ENCODE results near the gene CLDN25. TPM values are rescaled to one million over a fixed set of nuclear protein-coding genes. Genes with fewer than 3 reads are reported as not detected.

CLDN25 gene
- not detected for total RNA-seq

DNA sequence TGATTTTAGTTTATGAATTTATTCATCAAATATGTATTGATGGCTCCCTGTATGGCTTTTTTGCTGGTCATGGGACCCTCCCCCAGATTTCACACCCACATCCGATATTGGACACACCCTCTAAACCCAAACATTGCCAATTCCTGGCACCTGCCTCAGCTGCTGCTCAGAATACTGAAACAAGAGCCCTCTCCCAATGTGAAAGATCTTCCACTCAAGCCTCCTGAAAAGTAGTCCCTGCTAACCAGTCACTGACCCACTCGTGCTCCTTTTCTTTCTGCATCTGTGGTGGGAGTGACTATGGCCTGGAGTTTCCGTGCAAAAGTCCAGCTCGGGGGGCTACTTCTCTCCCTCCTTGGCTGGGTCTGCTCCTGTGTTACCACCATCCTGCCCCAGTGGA, at the start of gene CLDN25:
TSS of gene CLDN25 (plus strand) at position 301 of the 400 bp plus-strand sequence. CDS start at position 301, 0 bp downstream.
- no peak within 1 kb of the TSS for H3K4me3 ChIP-seq (ENCODE audit: low read depth, poor library complexity, severe bottlenecking)
- TF ChIP-seq POLR2A (IDR thresholded peaks at IDR 0.05): no peak
- TF ChIP-seq, protein P1, sequence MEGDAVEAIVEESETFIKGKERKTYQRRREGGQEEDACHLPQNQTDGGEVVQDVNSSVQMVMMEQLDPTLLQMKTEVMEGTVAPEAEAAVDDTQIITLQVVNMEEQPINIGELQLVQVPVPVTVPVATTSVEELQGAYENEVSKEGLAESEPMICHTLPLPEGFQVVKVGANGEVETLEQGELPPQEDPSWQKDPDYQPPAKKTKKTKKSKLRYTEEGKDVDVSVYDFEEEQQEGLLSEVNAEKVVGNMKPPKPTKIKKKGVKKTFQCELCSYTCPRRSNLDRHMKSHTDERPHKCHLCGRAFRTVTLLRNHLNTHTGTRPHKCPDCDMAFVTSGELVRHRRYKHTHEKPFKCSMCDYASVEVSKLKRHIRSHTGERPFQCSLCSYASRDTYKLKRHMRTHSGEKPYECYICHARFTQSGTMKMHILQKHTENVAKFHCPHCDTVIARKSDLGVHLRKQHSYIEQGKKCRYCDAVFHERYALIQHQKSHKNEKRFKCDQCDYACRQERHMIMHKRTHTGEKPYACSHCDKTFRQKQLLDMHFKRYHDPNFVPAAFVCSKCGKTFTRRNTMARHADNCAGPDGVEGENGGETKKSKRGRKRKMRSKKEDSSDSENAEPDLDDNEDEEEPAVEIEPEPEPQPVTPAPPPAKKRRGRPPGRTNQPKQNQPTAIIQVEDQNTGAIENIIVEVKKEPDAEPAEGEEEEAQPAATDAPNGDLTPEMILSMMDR (IDR thresholded peaks at IDR 0.05): no peak
- 77 to 79% methylated on average over 4 of the region's 4 CpGs for WGBS, 2 donors
- DNase-seq (ENCODE audit: low spot score in 2 of 2): no peak
- intact Hi-C loops (cut with DNase I; ENCODE audit: low total_unique reads): no loop called here

DNA sequence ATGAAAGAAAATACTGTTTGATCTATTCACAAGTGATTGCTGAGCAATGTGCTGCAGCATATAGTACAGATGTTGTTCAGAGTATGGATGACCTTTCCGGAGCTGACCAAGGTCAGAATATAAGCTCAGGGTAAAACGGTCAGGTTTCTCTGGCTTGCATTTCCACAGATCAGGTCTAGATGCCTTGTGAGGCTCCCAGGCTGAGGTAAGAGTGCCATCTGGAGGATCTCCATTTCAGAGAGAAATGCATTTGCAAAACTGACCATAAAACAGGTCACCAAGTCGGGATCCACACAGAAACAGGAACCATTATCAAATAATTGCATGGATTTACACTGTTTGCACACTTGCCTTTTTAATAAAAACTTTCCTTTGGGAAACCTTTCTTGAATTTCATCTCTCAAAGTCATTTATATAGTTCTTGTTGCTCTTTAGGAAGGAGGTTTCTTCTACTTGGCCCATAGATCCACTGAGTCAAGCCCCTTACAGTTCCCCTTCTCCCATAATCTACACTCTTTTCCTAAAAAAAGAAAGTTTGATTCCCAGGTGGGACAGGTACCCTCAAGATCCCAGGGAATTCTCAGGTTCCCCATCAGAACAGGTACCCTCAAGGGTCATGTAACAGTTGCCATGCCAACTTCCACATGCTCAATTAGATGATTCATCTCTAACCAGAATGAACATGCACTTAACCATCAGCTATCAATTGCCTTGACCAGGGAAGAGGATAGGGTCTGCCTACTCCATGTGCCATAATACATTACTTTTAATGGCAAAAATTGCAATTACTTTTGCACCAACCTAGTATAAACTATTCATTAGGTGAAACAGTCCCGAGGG, 48.5 kb upstream of the CLDN25 start:
- 53 to 54% methylated on average over 4 of the region's 4 CpGs for WGBS, 2 donors
- intact Hi-C loops (cut with DNase I; ENCODE audit: low total_unique reads): no loop called here
- DNase-seq (ENCODE audit: low spot score in 2 of 2): no peak
- no peak overlapping the region for H3K4me3 ChIP-seq (ENCODE audit: low read depth, poor library complexity, severe bottlenecking)
- TF ChIP-seq, protein P1 (IDR thresholded peaks at IDR 0.05): no peak
- TF ChIP-seq POLR2A (IDR thresholded peaks at IDR 0.05): no peak

DNA sequence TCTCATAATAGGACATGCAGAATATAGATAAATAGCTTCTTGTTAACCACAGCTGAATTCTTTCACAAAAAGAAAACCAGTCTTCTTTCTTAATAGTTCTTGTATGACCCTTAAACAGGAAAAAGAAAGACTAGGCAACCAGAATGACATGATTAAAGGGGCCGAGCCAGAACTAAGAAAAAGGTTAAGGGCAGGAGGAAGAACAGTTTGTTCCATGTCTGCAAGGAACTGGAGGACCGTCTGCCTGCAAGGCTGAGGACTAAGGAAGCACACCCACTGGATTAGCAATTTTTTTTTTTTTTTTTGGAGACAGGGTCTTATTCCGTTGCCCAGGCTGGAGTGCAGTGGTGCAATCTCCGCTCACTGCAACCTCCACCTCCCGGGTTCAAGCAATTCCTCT, 47.5 kb upstream of the CLDN25 start:
- DNase-seq (ENCODE audit: low spot score in 2 of 2): no peak
- intact Hi-C loops (cut with DNase I; ENCODE audit: low total_unique reads): no loop called here
- H3K4me3 ChIP-seq (ENCODE audit: low read depth, poor library complexity, severe bottlenecking): no peak overlapping the region
- 91 to 92% methylated on average over 5 of the region's 5 CpGs for WGBS, 2 donors
- TF ChIP-seq POLR2A (IDR thresholded peaks at IDR 0.05): no peak
- TF ChIP-seq, protein P1 (IDR thresholded peaks at IDR 0.05): no peak

DNA sequence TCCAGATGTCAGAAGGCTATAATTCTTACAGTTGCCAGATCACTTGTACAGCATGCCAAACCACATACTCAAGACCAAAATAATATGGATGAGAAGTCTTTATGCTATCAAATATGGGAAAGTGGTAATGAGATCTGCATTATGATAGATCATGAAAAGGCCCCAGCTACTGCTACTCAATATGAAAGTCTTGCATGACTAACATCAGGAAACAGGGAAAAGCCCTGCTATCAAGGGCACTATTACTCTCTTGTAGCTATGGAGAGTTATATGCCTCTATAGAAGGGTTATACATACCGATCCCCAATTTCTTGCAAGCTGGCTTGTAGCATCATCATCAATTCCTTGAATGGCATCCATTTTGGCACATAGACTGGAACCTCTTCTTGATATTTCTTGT, 43.3 kb upstream of the CLDN25 start:
- no peak for DNase-seq (ENCODE audit: low spot score in 2 of 2)
- TF ChIP-seq POLR2A (IDR thresholded peaks at IDR 0.05): no peak
- TF ChIP-seq, protein P1 (IDR thresholded peaks at IDR 0.05): no peak
- intact Hi-C loops (cut with DNase I; ENCODE audit: low total_unique reads): no loop called here
- 93% methylated on average over 1 of the region's 1 CpG for WGBS, 2 donors
- H3K4me3 ChIP-seq (ENCODE audit: low read depth, poor library complexity, severe bottlenecking): no peak overlapping the region

DNA sequence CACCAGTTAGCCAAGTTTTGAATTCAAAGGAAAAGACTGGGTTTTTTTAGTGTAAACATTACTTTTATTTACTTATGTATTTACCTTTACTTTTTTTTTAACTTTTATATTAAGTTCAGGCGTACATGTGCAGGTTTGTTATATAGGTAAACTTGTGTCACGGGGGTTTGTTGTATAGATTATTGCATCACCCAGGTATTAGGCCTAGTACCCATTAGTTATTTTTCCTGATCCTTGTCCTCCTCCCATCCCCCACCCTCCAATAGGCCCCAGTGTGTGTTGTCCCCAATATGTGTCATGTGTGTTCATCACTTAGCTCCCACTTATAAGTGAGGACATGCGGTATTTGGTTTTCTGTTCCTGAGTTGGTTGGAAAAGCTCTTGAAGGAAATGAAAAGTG, 26.7 kb upstream of the CLDN25 start:
- 95 to 98% methylated on average over 3 of the region's 3 CpGs for WGBS, 2 donors
- H3K4me3 ChIP-seq (ENCODE audit: low read depth, poor library complexity, severe bottlenecking): no peak overlapping the region
- no peak for DNase-seq (ENCODE audit: low spot score in 2 of 2)
- intact Hi-C loops (cut with DNase I; ENCODE audit: low total_unique reads): no loop called here
- TF ChIP-seq, protein P1 (IDR thresholded peaks at IDR 0.05): no peak
- TF ChIP-seq POLR2A (IDR thresholded peaks at IDR 0.05): no peak
